HepG2 (cell line): Measurements from ENCODE around the gene FRMD4A. TPM values are rescaled to one million over a fixed set of nuclear protein-coding genes. Genes with fewer than 3 reads are reported as not detected.

ENCODE experiments used
- ATAC-seq: fragments of 200-7000 bp; cut with Tn5 transposase; 3 replicates; pipeline ENCODE4 v1.9.1; 2020; ENCODE audit warnings: mild to moderate bottlenecking, moderate library complexity
- BruUV-seq: library from RNA; stranded (reverse); fragments of 400-500 nt; replicated peaks from 2 replicates; lab custom pipeline; 2021; lab: Mats Ljungman, UMichigan
- CTCF ChIA-PET: fragments of 300-600 bp; formaldehyde crosslinking; extraction: SDS; loops from one replicate; lab custom pipeline; 2021; ENCODE audit warnings: low total read pairs, inconsistent platforms, low intra/inter-chr PET ratio; lab: Yijun Ruan, JAX
- POLR2A ChIA-PET: fragments of 350-600 bp; sonication (Branson Sonifier 250); formaldehyde crosslinking; loops from one replicate; lab custom pipeline; 2020; ENCODE audit warnings: antibody characterized with exemption, inconsistent platforms; lab: Yijun Ruan, JAX
- DNase-seq: peaks from one replicate; pipeline ENCODE4 v3.0.0-alpha.2; 2015; ENCODE audit warnings: low spot score
- FAIRE-seq: peaks from 3 replicates; lab custom pipeline; 2011; peaks lifted over from hg19 to GRCh38; lab: Jason Lieb, UNC
- H2AFZ ChIP-seq: one replicate; pipeline ENCODE4 v1.6.1; 2011; ENCODE audit warnings: low read length, inconsistent platforms
- H3K27ac ChIP-seq: fragments of 300-600 bp; 3 replicates; pipeline ENCODE4 v1.8.0; 2011; ENCODE audit warnings: mixed run types, mild to moderate bottlenecking, mixed read lengths, low read length, inconsistent platforms; ENCODE audit not compliant: insufficient read depth; ENCODE audit errors: extremely low read length
- H3K27me3 ChIP-seq, 2 experiments: fragments of 200-600 bp in 1 of 2; 2 replicates in 1 of 2; 3 replicates in 1 of 2; pipeline versions ENCODE4 v1.6.0 to v1.8.0; 2011; ENCODE audit warnings: low read length in 2 of 2, mild to moderate bottlenecking in 2 of 2, moderate library complexity in 2 of 2, inconsistent platforms in 1 of 2; ENCODE audit not compliant: insufficient read depth in 2 of 2, control insufficient read depth in 1 of 2
- H3K36me3 ChIP-seq, 2 experiments: fragments of 200-600 bp in 1 of 2; replicated peaks in 1 of 2; 2 replicates in 1 of 2; 3 replicates in 1 of 2; pipeline versions ENCODE4 v1.5.1 to v1.8.0; 2011; ENCODE audit warnings: low read length in 2 of 2, inconsistent platforms in 1 of 2; ENCODE audit not compliant: insufficient read depth in 2 of 2, control insufficient read depth in 1 of 2
- H3K4me1 ChIP-seq: 2 replicates; pipeline ENCODE4 v1.5.1; 2012; ENCODE audit warnings: low read length, inconsistent platforms; ENCODE audit not compliant: insufficient read depth
- H3K4me2 ChIP-seq: 2 replicates; pipeline ENCODE4 v1.6.0; 2011; ENCODE audit warnings: low read depth, low read length, inconsistent platforms
- H3K4me3 ChIP-seq, 3 experiments: fragments of 200-600 bp in 1 of 3; sonication (generic), shearing (Covaris generic) in 1 of 3; replicated peaks in 1 of 3; 2 replicates each; pipeline ENCODE4 v1.5.1; 2011 to 2016; ENCODE audit warnings: low read length in 3 of 3, inconsistent platforms in 2 of 3, low read depth in 2 of 3, mild to moderate bottlenecking in 2 of 3, control low read depth in 1 of 3, mixed read lengths in 1 of 3; ENCODE audit not compliant: insufficient read depth in 1 of 3
- H3K79me2 ChIP-seq: one replicate; pipeline ENCODE4 v1.6.1; 2011; ENCODE audit warnings: low read length, inconsistent platforms; ENCODE audit not compliant: insufficient read depth
- H3K9ac ChIP-seq: 2 replicates; pipeline ENCODE4 v1.6.0; 2011; ENCODE audit warnings: mild to moderate bottlenecking, low read depth, low read length, inconsistent platforms; ENCODE audit not compliant: insufficient read depth
- H3K9me3 ChIP-seq: 2 replicates; pipeline ENCODE4 v1.5.1; 2012; ENCODE audit warnings: mild to moderate bottlenecking, low read length
- H4K20me1 ChIP-seq: 2 replicates; pipeline ENCODE4 v1.6.0; 2011; ENCODE audit warnings: inconsistent platforms, mild to moderate bottlenecking, low read length, moderate library complexity; ENCODE audit not compliant: insufficient read depth
- ATRX ChIP-seq: sonication (generic); formaldehyde crosslinking; IDR thresholded peaks from 2 replicates; pipeline ENCODE4 v1.4.0; 2020; ENCODE audit warnings: missing genetic modification reagents, borderline replicate concordance
- CENPT ChIP-seq: sonication (generic); formaldehyde crosslinking; IDR thresholded peaks from 2 replicates; pipeline ENCODE4 v1.8.0; 2022; ENCODE audit warnings: low read depth, mild to moderate bottlenecking, moderate library complexity, missing genetic modification reagents
- FOSL2 ChIP-seq: sonication (generic); formaldehyde crosslinking; IDR thresholded peaks from 2 replicates; pipeline ENCODE4 v1.4.0; 2020; ENCODE audit warnings: missing genetic modification reagents
- HOXA9 ChIP-seq: sonication (generic); formaldehyde crosslinking; IDR thresholded peaks from 2 replicates; pipeline ENCODE4 v1.8.1; 2022; ENCODE audit warnings: missing genetic modification reagents, mild to moderate bottlenecking, moderate library complexity, borderline replicate concordance
- NFKB2 ChIP-seq: sonication (generic); formaldehyde crosslinking; IDR thresholded peaks from 2 replicates; pipeline ENCODE4 v1.4.0; 2020; ENCODE audit warnings: missing genetic modification reagents, borderline replicate concordance
- RCOR2 ChIP-seq: IDR thresholded peaks from 2 replicates; pipeline ENCODE4 v1.6.1; 2016; ENCODE audit warnings: missing biosample characterization, missing genetic modification reagents
- SRF ChIP-seq: IDR thresholded peaks from 2 replicates; pipeline ENCODE4 v1.6.1; 2011; ENCODE audit warnings: mild to moderate bottlenecking, low read depth, low read length, moderate library complexity
- U2AF2 ChIP-seq: fragments of 200-400 bp; formaldehyde crosslinking; IDR thresholded peaks from 2 replicates; pipeline ENCODE4 v1.6.1; 2017; ENCODE audit warnings: low read depth, mild to moderate bottlenecking, low read length
- WIZ ChIP-seq: sonication (generic); formaldehyde crosslinking; IDR thresholded peaks from 2 replicates; pipeline ENCODE4 v1.5.1; 2020; ENCODE audit warnings: mild to moderate bottlenecking, missing genetic modification reagents
- ZFP1 ChIP-seq: IDR thresholded peaks from 2 replicates; pipeline ENCODE4 v1.6.1; 2016
- ZFP41 ChIP-seq: sonication (generic); formaldehyde crosslinking; IDR thresholded peaks from 2 replicates; pipeline ENCODE4 v1.4.0; 2020; ENCODE audit warnings: mild to moderate bottlenecking, missing genetic modification reagents, borderline replicate concordance
- ZIK1 ChIP-seq: sonication (generic); formaldehyde crosslinking; IDR thresholded peaks from 2 replicates; pipeline ENCODE4 v1.5.0; 2020; ENCODE audit warnings: mild to moderate bottlenecking, low read depth, missing genetic modification reagents, borderline replicate concordance
- ZNF124 ChIP-seq: sonication (generic); formaldehyde crosslinking; IDR thresholded peaks from 2 replicates; pipeline ENCODE4 v1.4.0; 2020; ENCODE audit warnings: missing genetic modification reagents
- ZNF138 ChIP-seq: sonication (generic); formaldehyde crosslinking; IDR thresholded peaks from 2 replicates; pipeline ENCODE4 v1.5.0; 2020; ENCODE audit warnings: mild to moderate bottlenecking, low read depth, missing genetic modification reagents
- ZNF207 ChIP-seq: fragments of 450-650 bp; IDR thresholded peaks from 2 replicates; pipeline ENCODE4 v1.6.1; 2016; ENCODE audit warnings: antibody characterized with exemption, borderline replicate concordance
- ZNF263 ChIP-seq: sonication (generic); formaldehyde crosslinking; IDR thresholded peaks from 2 replicates; pipeline ENCODE4 v1.4.0; 2020; ENCODE audit warnings: missing genetic modification reagents
- ZNF563 ChIP-seq: sonication (generic); formaldehyde crosslinking; IDR thresholded peaks from 2 replicates; pipeline ENCODE4 v1.8.0; 2022; ENCODE audit warnings: mild to moderate bottlenecking, moderate library complexity, missing genetic modification reagents
- WGBS: methylation state at CpG from one replicate; pipeline ENCODE4 v1.1.6; 2017; ENCODE audit warnings: low lambda C conversion rate; 5-methylcytosine and 5-hydroxymethylcytosine counted together
- in situ Hi-C: cut with HindIII; loops from 2 replicates; pipeline ENCODE4 v1.10.0; 2017; ENCODE audit warnings: low pct_unique_long_range_greater_than_20kb; ENCODE audit not compliant: extremely low pct_ligation_motif_present
- intact Hi-C: fragments of 100-400 bp; cut with micrococcal nuclease; formaldehyde crosslinking; loops from one replicate; pipeline ENCODE4 v1.10.0; 2022; ENCODE audit not compliant: unreplicated experiment
- polyA plus RNA-seq, 8 experiments: library from polyadenylated mRNA; depleted of rRNA in 3 of 8; stranded (reverse) in 7 of 8; unstranded in 1 of 8; fragments of >200 nt; fragmentation: Illumina TruSeq in 4 of 8; extraction: Trizol in 4 of 8; gene quantifications; 2 replicates each; pipeline versions ENCODE4 v1.2.1 to v1.2.3, GENCODE V29; 2011 to 2016; ENCODE audit warnings: low read depth in 4 of 8, missing spikeins in 1 of 8, mixed read lengths in 1 of 8; ENCODE audit not compliant: insufficient read depth in 1 of 8
- total RNA-seq, 5 experiments: library from RNA; depleted of rRNA; stranded (reverse); fragments of >200 nt; fragmentation: Illumina TruSeq; extraction: Trizol; gene quantifications; 2 replicates each; pipeline ENCODE4 v1.2.3, GENCODE V29; 2016; ENCODE audit warnings: low read depth in 1 of 5
- TF ChIP-seq, protein P1 (sequence below): sonication (generic); formaldehyde crosslinking; IDR thresholded peaks from 2 replicates; pipeline ENCODE4 v1.5.0; 2020; ENCODE audit warnings: mild to moderate bottlenecking, missing genetic modification reagents, borderline replicate concordance
- TF ChIP-seq, protein P2 (sequence below): sonication (generic); formaldehyde crosslinking; IDR thresholded peaks from 2 replicates; pipeline ENCODE4 v1.4.0; 2020; ENCODE audit warnings: mild to moderate bottlenecking, missing genetic modification reagents

Gene FRMD4A
- total and polyA plus RNA-seq, 2 of the 13 experiments (the other 11 are each of a cell fraction or from before 2014, with no cell fraction given): 0.09 to 0.26 TPM

DNA sequence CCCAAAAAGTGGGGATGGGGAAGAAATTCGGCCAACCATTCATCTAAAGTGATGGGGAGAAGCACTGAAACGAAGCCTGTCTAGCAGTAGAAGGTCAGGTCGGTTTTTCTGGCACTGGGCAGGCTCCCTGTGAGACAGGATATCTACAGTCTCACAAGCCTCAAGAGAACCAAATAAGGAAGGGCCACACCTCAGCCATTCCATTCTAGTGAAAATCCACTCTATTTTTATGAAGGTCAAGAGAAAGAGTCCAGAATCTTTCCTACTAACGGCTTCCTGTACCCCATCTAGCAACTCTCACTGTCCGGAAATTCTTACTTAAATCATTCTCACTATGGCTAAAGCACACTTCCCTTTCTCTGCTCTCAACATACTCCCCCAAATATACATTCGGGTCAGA lies 476.9 kb downstream of the FRMD4A start (continued):
- no peak for TF ChIP-seq RCOR2
- no peak for TF ChIP-seq CENPT (CRISPR knock-in tag)
- no peak for TF ChIP-seq ZIK1 (CRISPR knock-in tag)
- no peak for TF ChIP-seq ZNF263 (CRISPR knock-in tag)
- TF ChIP-seq, protein P1, sequence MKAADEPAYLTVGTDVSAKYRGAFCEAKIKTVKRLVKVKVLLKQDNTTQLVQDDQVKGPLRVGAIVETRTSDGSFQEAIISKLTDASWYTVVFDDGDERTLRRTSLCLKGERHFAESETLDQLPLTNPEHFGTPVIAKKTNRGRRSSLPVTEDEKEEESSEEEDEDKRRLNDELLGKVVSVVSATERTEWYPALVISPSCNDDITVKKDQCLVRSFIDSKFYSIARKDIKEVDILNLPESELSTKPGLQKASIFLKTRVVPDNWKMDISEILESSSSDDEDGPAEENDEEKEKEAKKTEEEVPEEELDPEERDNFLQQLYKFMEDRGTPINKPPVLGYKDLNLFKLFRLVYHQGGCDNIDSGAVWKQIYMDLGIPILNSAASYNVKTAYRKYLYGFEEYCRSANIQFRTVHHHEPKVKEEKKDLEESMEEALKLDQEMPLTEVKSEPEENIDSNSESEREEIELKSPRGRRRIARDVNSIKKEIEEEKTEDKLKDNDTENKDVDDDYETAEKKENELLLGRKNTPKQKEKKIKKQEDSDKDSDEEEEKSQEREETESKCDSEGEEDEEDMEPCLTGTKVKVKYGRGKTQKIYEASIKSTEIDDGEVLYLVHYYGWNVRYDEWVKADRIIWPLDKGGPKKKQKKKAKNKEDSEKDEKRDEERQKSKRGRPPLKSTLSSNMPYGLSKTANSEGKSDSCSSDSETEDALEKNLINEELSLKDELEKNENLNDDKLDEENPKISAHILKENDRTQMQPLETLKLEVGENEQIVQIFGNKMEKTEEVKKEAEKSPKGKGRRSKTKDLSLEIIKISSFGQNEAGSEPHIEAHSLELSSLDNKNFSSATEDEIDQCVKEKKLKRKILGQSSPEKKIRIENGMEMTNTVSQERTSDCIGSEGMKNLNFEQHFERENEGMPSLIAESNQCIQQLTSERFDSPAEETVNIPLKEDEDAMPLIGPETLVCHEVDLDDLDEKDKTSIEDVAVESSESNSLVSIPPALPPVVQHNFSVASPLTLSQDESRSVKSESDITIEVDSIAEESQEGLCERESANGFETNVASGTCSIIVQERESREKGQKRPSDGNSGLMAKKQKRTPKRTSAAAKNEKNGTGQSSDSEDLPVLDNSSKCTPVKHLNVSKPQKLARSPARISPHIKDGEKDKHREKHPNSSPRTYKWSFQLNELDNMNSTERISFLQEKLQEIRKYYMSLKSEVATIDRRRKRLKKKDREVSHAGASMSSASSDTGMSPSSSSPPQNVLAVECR (CRISPR knock-in tag): no peak

DNA sequence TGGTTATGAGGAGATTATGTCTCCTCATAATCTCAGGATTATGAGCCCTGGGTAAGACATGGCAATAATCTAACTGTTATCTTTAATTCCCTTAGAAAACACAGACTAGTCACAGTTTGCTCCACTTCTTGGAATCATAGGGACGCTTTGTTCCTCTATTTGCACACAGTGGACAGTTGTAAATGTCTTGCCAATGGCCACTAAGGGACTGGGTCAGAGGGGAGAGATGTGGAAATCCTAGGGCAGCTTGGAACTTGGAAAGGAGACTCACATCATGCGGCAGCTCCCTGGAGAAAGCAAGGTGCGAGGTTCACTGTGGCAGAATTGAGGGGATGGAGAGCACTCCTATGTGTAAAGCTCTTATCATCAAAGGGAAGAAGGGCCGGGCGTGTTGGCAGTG lies 477.9 kb downstream of the FRMD4A start:
- intact Hi-C loops: no loop called here
- no peak overlapping the region for H3K27ac ChIP-seq
- no peaks in the 10 kb centered on the region for H4K20me1 ChIP-seq
- no peak overlapping the region for H2AFZ ChIP-seq
- no peak for DNase-seq
- no peaks in the 10 kb centered on the region for H3K9me3 ChIP-seq
- 5% methylated on average over 5 of the region's 5 CpGs for WGBS
- H3K4me2 ChIP-seq: no peak overlapping the region
- no peak overlapping the region for H3K4me3 ChIP-seq
- H3K9ac ChIP-seq: no peak overlapping the region
- no peaks in the 10 kb centered on the region for H3K79me2 ChIP-seq
- ChIA-PET POLR2A (no interaction called here), CTCF (no interaction called here)
- no peak for FAIRE-seq
- no peaks in the 10 kb centered on the region for H3K36me3 ChIP-seq
- H3K4me1 ChIP-seq: no peaks in the 10 kb centered on the region
- in situ Hi-C loops: no loop called here
- BruUV-seq: no TSS peak
- ATAC-seq: no peak
- peaks cover 0 to 30% of the 10 kb centered on the region in 2 experiments; a peak in 3 of 5 replicates for H3K27me3 ChIP-seq
- TF ChIP-seq NFKB2 (CRISPR knock-in tag) (no peak), FOSL2 (CRISPR knock-in tag) (no peak), SRF (no peak), WIZ (no peak), ZNF138 (CRISPR knock-in tag) (no peak), ZFP41 (no peak), ZNF124 (CRISPR knock-in tag) (no peak), ATRX (CRISPR knock-in tag) (no peak), ZFP1 (no peak), HOXA9 (CRISPR knock-in tag) (no peak), ZNF563 (CRISPR knock-in tag) (no peak), ZNF207 (no peak), U2AF2 (no peak)
- TF ChIP-seq, protein P2, sequence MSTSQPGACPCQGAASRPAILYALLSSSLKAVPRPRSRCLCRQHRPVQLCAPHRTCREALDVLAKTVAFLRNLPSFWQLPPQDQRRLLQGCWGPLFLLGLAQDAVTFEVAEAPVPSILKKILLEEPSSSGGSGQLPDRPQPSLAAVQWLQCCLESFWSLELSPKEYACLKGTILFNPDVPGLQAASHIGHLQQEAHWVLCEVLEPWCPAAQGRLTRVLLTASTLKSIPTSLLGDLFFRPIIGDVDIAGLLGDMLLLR: no peak
